HFF-Myc (cell line): Measurements from ENCODE around the gene PPIA.
"Not testable (repeated sequence)": the region's sequence is repeated elsewhere in the genome, so short reads cannot be mapped to it uniquely, and the experiment has no call there.

Experiments used
- DNase-seq: peaks from one replicate; pipeline ENCODE4 v3.0.0-alpha.2; 2011; ENCODE audit warnings: low read depth; ENCODE audit errors: extremely low read depth
- H3K4me3 ChIP-seq: replicated peaks from 2 replicates; pipeline ENCODE4 v1.5.1; 2011; ENCODE audit warnings: low read depth, mild to moderate bottlenecking, control low read depth, low read length
- TF ChIP-seq, protein P1 (sequence below): IDR thresholded peaks from 2 replicates; pipeline ENCODE4 v1.5.1; 2012; ENCODE audit warnings: mild to moderate bottlenecking, low read depth, low read length, control low read depth; ENCODE audit errors: missing control alignments

The PPIA gene

DNA sequence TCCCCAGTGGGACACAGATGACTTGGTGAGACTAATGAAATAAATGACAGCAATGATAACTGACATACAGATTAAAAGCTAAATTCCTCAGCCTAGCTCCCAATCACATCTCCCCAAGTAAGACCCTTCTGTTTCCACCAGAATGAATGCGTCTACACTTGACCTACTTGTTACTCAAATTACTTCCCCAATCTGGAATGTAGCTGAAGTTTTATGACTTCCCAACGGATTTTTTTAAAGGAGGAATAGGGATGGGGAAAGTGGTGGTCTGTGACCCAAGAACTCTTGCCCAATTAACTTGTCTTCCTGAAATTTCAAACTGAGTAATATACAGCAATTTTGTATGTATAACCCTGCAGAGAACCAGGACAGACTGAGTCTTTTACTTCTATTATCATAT, 42.3 kb downstream of the PPIA start:
- DNase-seq: no peak
- H3K4me3 ChIP-seq: no peak overlapping the region
- TF ChIP-seq, protein P1, sequence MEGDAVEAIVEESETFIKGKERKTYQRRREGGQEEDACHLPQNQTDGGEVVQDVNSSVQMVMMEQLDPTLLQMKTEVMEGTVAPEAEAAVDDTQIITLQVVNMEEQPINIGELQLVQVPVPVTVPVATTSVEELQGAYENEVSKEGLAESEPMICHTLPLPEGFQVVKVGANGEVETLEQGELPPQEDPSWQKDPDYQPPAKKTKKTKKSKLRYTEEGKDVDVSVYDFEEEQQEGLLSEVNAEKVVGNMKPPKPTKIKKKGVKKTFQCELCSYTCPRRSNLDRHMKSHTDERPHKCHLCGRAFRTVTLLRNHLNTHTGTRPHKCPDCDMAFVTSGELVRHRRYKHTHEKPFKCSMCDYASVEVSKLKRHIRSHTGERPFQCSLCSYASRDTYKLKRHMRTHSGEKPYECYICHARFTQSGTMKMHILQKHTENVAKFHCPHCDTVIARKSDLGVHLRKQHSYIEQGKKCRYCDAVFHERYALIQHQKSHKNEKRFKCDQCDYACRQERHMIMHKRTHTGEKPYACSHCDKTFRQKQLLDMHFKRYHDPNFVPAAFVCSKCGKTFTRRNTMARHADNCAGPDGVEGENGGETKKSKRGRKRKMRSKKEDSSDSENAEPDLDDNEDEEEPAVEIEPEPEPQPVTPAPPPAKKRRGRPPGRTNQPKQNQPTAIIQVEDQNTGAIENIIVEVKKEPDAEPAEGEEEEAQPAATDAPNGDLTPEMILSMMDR: no peak

DNA sequence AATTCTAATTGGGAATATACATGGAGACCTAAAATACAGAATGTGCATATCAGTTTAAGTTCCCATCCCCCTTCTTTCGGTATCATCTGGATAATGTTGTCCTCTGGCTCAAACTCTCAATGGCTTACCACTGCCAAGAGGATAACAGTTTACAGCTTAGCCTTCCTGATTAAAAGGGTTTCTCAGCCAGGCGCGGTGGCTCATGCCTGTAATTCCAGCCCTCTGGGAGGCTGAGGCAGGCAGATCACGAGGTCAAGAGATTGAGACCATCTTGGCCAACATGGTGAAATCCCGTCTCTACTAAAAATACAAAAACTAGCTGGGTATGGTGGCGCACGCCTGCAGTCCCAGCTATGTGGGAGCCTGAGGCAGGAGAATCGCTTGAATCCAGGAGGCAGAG, 46.2 kb downstream of the PPIA start:
- H3K4me3 ChIP-seq, DNase-seq: not testable (repeated sequence)

DNA sequence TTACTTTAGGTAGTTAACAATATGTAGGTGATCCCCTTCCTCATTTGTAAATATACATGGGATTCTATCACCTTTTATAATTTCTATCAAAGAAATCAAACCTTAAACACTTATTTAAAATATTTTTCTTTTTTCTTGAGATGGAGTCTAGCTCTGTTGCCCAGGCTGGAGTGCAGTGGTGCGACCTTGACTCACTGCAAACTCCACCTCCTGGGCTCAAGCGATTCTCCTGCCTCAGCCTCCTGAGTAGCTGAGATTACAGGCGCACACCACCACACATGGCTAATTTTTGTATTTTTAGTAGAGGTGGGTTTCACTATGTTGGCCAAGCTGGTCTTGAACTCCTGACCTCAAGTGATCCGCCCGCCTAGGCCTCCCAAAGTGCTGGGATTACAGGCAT, 47.0 kb downstream of the PPIA start:
- not testable (repeated sequence) for H3K4me3 ChIP-seq, DNase-seq

DNA sequence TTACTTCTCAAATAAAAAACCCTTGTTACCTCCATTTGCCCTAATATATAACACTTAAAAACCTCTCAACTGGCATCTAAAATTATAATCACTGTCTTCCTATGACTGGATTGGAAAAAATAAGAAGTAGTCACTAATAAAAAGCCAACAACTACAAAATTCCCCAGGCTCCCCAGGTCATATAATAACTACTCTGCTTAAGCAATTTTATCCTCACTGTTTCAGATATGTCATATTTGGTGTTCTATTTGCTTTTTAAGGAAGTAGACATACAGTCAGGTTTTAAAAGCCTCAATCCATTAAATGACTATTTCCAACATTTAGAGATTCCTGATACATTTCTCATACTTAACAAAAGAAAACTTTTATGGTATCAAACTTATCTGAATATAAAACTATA, 49.0 kb downstream of the PPIA start:
- H3K4me3 ChIP-seq: no peak overlapping the region
- DNase-seq: no peak
- TF ChIP-seq, protein P1: no peak

DNA sequence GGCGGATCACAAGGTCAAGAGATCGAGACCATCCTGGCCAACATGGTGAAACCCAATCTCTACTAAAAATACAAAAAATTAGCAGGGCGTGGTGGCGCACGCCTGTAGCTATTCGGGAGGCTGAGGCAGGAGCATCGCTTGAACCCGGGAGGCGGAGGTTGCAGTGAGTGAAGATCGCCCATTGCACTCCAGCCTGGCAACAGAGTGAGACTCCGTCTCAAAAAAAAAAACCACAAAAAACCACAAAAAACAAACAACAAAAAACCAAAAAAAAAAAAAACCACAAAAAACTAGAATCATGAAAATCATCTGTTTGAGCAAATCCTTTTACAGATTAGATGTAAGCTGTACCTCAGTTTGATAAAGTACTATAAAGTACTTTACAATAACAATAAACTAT, 49.9 kb downstream of the PPIA start:
- peak overlapping the region; percentile 87 for H3K4me3 ChIP-seq
- DNase-seq: not testable (repeated sequence)

DNA sequence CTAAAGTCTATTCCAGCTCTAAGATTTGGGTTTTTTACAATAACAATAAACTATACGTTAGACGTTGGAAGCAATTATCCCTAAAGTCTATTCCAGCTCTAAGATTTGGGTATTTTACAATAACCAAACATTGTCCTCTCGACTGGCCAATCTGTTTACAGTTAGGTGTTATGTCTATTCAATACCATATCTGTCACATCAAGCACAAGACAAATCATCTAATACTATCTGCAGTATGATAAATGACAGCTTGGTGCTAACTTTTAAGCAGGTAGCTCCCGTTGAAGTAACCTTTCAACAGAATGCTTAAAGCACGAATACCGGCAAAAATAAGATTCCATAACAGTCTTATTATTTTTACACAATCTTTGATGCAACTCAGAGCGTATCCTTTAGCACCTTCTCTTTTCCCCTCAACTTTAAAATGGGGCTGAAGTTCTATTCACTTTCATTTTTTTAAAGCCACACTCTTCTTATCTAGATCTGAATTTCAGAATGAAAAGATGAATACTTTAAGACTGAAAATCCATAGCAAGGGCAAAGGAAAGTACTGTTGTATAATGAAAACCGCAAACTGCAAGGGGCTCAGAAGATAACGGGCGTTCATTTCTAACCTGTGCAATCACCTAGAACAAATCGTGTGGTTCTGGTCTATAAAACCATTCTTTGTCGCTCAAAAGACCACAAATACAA, 50.5 kb downstream of the PPIA start:
- TF ChIP-seq, protein P1: no peak
- peak overlapping the region; percentile 87 for H3K4me3 ChIP-seq
- no peak for DNase-seq

DNA sequence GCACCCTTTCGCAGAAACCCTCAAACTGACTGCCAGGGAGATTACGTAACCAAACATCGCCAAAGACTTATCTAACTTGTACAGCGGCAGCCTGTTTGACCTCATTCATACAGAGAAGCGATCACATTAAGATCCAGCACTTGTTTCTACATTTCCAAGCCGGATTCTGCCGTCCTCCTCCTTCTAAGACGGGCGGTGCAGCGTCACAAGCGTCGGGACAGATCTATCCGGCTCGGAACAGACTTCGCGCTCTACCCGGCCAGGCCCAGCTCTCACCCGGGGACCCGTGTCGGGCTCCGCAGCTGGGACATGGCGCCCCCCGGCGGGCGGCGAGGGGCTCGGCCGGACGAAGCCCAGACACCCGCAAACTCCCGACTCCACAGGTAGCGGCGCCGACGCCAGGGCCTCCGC, 51.0 kb downstream of the PPIA start:
- DNase-seq: peak; percentile 49
- TF ChIP-seq, protein P1: peak; percentile 81
- peak overlapping the region; percentile 87 for H3K4me3 ChIP-seq

DNA sequence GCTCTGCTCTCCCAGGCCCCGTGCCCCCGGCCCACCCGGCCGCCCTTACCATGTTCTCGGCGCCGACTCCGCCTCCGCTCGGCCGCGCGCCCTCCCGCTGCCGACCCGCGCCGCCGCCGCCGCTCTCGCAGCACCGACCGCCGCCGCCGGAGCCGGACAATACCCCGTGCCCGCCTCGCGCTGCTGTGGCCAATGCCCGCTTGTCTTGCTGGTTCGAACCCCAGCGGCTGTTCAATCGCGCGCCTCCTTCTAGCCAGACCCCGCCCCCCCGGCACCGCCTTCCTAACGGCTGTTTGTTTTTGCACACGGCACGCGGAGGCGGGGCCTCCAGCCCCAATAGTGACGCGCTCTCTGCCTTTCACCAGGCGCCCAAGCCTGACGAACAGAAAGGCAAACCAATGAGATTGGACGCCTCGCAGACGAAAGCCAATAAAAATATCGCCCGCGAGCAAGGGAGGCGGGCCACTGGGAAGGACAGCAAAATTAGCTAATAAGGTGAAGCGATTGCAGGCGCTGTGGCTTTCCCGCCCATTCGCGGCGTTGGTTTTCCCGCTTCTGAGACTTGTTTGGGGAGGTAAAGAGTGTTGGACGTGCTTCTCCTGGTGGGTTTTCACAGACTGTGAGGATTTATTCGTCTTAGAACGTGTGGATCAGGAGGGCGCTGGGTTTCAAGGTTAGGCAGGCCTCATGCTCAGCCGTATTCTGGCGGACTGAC, 51.6 kb downstream of the PPIA start, which contains the start of gene H2AZ2:
Gene H2AZ2 (minus strand): TSS at position 168 of the 715 bp plus-strand sequence. CDS start 116 bp downstream, at position 52.
- TF ChIP-seq, protein P1: no peak
- H3K4me3 ChIP-seq: peak within 1 kb of the TSS; percentile 87
- peak; percentile 99 for DNase-seq
